ENCODE results near the gene MTMR8.
"Not testable (repeated sequence)": the region's sequence is repeated elsewhere in the genome, so short reads cannot be mapped to it uniquely, and the experiment has no call there.

Gene MTMR8

DNA sequence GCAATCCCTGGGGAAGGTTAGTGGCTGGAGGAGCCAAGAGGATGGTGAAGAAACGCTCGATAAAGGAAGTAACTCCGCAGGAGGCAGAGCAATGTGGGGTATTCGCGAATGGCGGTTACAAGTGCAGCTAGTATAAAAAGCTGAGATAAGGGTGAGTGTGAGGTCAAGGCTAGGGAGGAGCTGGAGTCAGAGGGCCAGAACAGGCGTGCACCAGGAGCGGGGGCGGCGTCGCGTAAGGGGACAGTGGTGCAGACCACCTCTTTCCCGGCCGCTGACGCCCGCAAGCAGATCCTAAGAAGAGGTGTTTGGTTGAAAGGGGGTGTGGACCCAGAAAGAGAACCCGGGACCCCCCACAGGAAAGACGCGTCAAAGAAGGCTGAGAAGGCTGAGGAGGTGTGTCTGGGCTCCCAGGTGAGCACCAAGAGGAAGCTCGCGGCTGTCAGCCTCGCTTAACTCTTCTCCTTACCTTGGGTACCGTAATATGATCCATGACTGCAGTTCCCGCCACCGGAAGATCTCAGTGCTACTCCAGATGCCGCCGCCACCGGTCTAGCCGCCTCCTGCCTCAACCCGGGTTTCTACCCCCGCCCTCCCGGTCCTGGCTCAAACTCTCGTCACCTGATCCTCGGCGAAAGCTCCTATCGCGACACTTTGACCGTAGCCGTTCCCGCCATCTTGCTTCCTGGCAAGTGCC, at the start of gene MTMR8:
TSS of gene MTMR8 (minus strand) at position 579 of the 694 bp plus-strand sequence. CDS start at position 490, 89 bp downstream.
- peak; percentile 83 for DNase-seq

DNA sequence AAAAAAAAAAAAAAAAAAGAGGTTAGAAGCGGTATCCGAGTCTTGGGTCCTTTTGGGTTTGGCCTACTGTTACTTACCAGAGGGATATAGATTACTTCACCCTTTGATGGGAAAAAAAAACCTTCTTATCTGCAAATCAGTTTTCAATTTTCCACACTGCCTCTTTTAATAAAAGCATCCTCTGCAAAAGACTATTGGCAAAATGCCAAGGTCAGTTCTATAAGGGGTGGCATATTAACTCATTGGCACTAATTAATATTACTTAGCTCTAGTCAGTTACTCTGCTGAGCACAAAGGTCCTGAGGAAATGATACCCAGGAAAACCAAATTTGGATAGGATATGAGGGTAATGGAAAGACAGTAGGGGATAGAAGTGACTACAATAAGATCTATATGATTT, 44.3 kb upstream of the MTMR8 start:
- DNase-seq: no peak

DNA sequence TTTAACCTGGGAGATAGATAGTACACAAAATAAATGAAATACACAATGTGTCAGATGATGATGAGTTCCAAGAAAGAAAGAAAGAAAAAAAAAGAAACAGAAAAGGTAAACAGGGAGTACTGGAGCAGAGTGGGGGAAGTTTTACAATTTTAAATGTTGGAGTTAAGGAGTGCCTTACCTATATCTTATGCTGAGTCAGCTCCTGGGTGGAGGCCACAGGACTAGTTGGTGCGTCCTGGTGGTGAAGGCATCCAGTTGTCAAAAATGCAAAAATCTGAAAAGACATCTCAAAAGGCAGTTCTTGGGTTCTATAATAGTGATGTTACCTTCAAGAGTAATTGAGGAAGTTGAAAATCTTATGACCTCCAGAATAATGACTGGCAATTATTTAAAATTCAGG, 42.4 kb upstream of the MTMR8 start:
- DNase-seq: no peak

DNA sequence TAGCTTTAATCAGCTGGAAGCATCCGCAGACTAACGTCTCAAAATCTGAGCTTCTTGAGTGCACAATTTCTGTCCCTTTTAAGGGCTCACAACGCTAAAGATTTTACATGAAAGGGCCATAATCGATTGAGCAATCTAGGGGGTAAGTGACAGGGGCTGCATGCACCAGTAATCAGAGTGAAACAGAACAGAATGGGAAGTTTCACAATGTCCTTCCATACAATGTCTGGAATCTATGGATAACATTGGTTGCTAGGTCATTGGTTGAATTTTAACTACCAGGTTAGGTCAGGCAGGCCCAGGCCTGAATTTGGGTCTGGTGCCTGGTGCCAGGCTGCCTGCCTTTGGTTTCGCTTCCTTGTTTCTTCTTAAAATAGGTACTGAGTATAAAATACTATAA, 42.0 kb upstream of the MTMR8 start:
- DNase-seq: no peak

DNA sequence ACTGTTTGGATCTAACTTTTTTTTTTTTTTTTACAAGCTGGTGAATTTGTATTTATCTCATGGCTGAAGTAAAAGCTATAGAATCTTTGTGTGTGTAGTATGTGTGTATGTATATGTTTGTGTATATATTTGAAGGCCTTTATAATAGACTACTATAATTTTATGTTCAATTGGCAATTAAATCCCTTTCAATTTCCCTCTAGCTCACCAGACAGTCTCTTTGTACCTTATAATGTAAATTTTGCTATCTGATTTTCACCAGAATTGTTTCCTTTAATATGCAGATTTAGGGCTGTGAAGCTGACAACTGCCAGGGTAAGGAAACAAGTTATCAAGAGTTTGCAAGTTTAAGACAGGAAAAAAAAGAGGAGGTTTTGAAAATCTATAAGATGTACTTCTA, 33.1 kb upstream of the MTMR8 start:
- no peak for DNase-seq

DNA sequence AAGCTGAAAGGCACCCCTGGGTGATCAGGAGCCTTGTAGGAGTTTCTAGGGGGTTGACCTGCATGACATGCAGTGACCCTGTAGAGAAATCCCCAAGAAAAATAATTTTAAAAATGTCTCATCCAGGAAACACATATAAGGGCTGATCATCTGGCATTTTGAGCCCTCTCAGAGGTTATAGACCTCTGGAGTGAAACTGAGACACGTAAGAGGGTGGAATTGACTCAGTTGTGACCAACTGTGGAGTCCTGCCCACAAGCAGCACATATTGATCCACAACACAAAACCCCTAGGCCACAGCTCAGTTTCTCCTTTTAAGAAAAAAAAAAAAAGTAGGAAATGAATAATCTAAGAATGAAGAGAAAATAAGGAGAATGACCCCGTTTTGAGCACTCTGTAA, 32.5 kb upstream of the MTMR8 start:
- no peak for DNase-seq

DNA sequence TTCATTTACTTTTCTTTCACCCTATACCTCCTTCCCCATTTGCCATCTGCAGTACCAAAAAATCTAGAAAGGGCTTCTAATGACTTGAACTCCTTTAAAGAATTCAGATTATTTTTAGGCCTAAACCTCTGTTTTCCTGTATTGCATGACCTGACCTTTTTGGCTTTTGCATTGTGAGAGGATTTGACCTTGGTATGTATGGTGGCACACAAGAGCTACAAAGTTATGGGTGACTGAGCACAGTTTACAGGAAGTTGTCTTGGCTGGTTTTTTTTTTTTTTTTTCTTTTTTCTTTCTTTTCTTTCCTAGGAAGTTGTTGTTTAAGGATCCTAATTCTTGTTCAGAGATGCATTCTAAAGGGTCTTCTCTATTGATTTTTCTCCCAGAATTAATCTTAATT, 32.0 kb upstream of the MTMR8 start:
- DNase-seq: no peak

DNA sequence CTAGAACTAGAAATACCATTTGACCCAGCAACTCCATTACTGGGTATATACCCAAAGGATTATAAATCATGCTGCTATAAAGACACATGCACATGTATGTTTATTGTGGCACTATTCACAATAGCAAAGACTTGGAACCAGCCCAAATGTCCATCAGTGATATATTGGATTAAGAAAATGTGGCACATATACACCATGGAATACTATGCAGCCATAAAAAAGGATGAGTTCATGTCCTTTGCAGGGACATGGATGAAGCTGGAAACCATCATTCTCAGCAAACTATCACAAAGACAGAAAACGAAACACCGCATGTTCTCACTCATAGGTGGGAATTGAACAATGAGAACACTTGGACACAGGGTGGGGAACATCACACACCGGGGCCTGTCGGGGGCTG, 14.5 kb upstream of the MTMR8 start:
- DNase-seq: not testable (repeated sequence)

DNA sequence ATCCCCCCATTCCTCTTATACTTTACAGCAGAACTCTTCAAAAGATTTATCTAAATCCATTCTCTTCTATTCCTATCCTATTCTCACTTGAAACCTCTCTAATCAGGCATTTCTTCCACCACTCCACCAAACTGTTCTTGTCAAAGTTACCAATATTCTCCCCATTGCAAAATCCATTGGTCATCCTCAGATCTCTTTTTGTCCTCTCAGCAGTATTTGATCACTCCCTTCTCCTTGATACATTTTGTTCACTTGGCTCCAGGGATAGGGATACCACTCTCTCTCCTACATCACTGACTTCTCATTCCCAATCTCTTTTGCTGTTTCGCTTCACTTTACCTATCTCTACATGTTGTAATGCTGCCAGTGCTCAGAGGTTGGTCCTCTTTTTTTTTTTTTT, 2.8 kb upstream of the MTMR8 start:
- DNase-seq: no peak

DNA sequence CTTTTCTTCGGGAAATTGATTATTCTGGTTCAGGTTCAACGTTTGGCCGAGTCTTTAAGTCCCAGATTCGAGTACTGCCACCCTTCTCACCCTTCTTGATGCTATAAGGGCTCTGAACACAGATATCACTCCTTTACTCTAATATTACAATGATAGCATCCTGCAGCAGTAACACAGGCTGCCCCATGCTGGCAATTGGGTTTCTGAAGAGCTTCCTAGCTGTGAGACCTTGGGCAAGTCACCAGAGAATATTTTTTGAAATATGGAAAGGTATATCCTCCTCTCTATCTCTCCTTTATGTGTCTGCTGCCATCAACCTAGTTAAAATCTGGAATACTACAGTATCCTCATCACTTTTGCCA, 297 bp upstream of the MTMR8 start:
- DNase-seq: no peak

DNA sequence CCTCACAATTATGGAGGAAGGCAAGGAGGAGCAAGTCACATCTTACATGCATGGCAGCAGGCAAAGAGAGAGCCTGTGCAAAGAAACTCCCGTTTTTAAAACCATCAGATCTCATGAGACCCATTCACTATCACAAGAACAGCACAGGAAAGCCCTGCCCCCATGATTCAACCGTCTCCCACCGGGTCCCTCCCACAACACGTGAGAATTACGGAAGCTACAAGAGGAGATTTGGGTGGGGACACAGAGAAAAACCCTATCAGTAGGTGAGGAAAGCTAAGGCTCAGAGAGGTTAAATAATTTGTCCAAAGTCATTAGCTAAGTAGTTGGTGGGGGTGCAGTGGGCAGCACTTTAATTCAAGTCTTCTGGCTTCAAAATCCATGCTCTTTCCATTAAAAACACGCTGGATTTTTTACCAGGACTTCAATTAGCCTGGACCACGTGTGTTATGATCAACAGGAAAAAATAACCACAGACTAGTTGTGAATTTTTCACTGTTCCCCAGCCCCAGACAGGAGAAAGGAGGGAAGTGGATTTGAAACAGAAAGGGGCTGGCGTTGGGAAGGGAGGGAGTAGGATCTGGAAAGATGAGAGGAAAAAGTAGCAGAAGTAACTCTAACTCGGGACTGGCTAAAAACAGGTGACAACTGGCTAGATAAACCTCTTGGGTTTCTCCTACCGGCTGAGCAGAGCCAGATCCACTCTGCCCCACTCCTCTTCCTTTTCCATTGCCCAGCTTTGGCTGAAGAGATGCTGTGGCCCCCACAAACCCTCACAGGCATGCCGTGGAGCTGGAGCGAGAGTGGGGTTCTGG, 986 bp downstream of the MTMR8 start:
- peak; percentile 13 for DNase-seq

DNA sequence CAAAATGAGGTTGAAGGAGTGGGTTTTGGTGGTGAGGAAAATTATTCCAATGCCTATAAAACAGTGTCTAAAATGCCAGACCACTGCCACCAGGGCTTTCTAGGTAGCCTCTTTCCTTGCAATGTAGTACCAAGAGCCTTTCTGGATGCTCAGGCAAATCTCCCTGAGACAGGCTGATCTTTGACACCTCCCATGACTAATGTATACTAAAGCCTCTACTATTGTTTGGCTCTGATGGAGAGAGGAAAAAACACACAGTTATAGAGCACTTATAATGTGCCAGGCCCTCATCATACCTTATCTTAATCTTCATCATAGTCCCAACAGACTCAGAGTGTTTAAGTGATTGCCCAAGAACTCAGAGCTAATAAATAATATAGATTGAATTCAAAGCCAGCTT, 5.8 kb downstream of the MTMR8 start:
- DNase-seq: no peak

DNA sequence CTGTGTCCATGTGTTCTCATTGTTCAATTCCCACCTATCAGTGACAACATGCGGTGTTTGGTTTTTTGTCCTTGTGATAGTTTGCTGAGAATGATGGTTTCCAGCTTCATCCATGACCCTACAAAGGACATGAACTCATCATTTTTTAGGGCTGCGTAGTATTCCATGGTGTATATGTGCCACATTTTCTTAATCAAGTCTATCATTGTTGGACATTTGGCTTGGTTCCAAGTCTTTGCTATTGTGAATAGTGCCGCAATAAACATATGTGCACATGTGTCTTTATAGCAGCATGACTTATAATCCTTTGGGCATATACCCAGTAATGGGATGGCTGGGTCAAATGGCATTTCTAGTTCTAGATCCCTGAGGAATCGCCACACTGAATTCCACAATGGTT, 14.5 kb downstream of the MTMR8 start:
- not testable (repeated sequence) for DNase-seq

DNA sequence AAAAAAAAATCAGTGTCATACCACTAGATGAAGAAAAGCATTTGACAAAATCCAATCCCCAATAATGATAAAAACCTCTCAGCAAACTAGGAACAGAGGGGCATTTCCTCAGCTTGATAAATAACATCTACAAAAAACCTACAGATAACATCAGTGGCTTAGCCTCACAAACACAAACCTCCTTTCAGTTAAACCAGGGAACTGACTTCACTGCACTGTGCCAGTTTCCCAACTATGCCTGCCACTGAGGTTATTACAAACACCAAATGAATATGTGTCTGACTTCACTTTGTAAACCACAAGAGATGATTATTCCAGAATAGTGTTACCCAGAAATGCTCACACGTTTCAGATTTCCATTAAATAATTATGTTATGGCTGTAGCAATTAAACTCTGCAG, 15.3 kb downstream of the MTMR8 start:
- peak; percentile 21 for DNase-seq

DNA sequence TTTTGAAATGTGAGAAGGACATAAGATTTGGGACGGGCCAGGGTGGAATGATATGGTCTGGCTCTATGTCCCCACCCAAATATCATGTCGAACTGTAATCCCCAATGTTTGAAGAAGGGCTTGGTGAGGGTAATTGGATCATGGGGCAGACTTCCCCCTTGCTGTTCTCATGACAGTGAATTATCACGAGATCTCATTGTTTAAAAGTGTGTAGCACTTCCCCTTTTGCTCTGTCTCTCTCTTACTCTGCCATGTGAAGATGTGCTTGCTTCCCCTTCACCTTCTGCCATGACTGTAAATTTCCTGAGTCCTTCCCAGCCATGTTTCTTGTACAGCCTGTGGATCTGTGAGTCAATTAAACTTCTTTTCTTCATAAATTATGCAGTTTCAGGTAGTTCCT, 17.5 kb downstream of the MTMR8 start:
- DNase-seq: no peak

DNA sequence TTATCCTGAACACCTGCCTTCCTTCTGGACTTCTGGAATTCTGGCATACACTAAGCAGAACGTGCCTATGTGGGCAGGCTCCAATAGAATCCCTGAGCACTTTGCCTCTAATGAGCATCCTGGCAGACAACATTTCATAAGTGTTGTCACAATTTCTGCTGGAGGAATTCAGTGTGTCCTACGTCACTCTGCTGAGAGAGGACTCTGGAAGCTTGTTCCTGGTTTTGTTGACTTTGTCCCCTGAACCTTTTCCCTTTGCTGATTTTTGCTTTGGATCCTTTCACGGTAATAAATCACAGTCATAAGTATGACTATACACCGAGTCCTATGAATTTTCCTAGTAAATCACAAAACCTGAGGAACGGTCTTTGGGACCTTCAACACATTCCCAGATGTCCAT, 43.2 kb downstream of the MTMR8 start:
- DNase-seq: no peak

DNA sequence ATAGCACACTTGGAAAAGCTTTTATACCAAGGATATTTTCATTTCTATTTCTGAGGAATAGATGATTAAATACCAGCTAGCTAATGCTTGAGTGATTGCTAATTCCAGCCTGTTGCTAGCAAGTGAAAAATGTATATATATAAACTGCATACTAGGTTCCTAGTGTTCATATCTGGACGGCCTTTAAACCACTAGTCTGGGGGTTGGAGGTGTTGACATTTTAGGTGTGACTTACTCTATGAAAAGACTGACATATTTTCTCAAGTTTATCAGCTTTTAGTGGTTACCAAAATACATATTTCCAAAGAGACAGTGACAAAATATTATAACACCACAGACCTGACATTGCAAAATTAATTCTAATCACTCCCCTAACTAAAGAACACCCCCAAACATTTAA, 44.7 kb downstream of the MTMR8 start:
- DNase-seq: no peak

DNA sequence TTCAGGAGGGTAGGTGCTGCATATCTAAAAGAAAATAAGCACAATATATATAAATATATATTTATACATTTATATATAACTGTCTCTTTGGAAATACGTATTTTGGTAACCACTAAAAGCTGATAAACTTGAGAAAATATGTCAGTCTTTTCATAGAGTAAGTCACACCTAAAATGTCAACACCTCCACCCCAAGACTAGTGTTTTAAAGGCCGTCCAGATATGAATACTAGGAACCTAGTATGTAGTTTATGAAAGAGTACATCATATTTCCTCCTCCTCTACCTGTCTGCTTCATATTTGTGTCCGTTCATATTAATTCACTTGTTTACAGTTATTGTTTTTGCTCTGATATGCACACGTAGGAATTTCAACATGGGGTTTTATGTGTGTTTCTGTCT, 45.2 kb downstream of the MTMR8 start:
- no peak for DNase-seq

DNA sequence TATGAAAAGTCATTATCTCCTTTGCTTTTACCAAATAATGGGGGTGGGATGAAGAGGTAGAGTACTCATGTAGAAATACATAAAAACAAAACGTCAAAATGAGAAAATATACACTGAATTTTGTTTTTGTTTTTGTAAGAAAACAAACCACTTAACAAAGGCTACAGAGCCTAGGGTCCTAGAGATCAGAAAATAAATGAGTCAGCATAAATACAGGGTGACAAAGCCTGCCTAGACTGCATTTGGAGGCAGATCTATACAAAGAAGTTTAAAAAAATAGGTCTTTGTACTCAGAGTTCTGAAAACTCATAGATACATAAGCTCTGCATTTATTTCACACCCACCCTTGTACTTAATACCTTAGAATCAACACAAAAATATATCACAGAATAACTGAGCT, 52.4 kb downstream of the MTMR8 start:
- no peak for DNase-seq

DNA sequence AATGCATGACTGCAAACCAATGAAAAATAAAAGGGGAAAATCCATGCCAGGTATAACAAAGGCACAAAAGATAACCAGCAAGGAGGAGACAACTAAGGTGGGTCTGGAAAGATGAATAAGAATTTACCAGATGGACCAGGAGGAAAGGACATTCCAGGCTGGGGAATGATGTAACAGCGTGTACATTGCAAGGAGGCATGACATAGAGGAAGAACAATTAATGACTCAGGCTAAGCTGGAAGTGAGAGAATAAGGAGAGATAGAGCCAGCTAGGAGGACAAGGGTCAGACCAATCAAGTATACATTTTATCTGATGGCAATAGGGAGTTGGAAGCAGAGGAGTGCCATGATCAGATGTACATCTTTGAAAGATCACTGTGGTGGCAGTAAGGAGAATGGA, 57.0 kb downstream of the MTMR8 start:
- no peak for DNase-seq

DNA sequence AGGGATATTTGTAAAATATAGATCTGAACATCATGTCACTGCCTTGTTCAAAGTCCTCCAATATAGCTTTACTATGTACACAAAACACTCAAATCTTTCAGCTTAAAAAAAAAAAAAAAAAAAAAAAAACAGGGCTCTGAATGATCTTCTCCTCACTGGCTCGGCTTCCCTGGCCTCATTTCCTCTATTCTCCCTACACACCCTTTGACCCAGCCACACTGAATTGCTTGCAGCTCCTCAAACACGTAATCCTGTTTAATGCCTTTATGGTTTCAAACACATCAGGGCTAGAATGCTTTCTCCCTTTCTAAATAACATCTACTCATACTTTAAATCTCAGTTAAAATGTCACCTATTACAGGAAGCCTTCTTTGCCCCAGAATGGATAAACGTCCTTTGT, 60.8 kb downstream of the MTMR8 start:
- no peak for DNase-seq

DNA sequence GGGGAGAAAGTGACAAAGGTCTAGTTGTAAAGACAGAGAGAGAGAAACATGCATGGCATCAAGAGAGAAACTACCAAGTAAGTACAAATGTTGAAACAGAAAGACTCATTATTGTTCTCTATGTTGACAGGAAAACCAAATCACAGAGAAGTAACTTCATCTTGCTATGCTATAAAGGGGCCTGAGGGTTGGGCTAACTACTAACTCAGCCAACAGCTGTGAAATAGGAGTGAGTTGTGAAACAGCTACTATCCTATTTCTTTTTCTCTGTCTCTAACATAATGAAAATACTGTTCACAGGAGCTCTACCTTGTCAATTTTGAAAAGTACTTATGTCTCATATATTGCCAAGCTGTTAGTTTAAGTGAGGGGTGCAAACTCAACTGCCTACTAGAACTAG, 65.0 kb downstream of the MTMR8 start:
- DNase-seq: no peak

DNA sequence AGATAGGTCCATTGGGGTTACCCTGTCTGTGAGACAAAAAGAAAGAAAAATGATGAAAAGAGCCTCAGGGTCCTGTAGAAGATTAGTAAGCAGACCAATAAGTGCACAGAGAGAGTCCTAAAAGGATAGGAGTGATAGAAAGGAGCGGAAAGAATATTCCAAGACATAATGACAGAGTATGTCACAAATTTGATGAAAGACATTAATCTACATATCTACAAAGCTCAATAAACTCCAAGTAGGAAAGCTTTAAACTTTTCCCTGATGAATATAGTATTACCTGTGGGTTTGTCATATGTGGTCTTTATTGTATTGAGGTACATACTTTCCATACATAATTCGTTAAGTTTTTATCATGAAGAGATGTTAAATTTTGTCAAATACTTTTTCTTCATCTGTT, 73.7 kb downstream of the MTMR8 start:
- no peak for DNase-seq

DNA sequence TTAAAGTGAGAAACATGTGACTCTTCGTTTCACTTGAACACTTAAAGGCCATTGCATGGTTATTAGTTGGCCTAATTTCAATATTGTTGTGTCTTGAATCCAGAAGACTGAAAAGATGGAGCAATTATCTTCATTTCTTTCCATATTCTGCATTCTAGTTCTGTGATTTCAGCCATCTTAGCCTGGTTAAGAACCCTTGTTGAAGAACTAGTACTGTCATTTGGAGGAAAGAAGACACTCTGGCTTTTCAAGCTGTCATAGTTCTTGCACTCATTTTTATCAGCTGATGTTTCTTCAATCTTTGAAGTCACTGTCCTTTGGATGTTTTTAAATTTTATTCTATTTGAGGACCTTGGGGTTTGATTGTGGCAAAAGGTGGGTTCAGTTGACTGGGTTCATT, 81.6 kb downstream of the MTMR8 start:
- DNase-seq: no peak

DNA sequence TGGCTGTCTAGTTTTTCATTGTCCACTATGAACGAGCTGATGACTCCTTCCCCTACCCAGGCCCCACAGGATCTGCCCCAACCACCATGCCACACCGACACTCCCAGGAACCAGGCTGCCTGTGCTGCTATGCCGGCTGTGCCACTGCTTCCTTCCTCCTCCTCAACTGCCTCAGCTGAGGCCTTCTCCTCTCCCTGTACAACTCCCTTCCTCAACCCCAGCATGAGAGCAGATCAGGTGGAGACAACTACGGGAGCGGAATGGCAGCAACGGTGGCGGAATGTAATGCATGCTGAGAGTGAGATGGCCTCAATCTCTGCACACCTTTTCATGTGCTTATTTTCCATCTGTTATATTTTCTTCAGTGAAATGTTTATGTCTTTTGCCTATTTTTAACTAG, 88.5 kb downstream of the MTMR8 start:
- no peak for DNase-seq
